ENCODE data around the gene POP4. TPM values are rescaled to one million over a fixed set of nuclear protein-coding genes. Genes with fewer than 3 reads are reported as not detected.

Gene POP4
- total RNA-seq, 4 donors from 2014 or later, result 35.4 to 76.8 (median 62.6) TPM

GRCh38 chr19:29634423-29635130, 28.5 kb downstream of the POP4 start:
- H3K4me3 ChIP-seq, result no peak overlapping the region
- H3K36me3 ChIP-seq, result no peaks in the 10 kb centered on the region
- TF ChIP-seq POLR2AphosphoS5 (IDR thresholded peaks at IDR 0.05) (no peak), POLR2A (IDR thresholded peaks at IDR 0.05) (no peak), CTCF (IDR thresholded peaks at IDR 0.05) (no peak), EP300 (IDR thresholded peaks at IDR 0.05) (no peak)
- H3K4me1 ChIP-seq, result no peaks in the 10 kb centered on the region
- H3K27me3 ChIP-seq, result no peaks in the 10 kb centered on the region
- DNase-seq (ENCODE audit: low spot score in 2 of 2), result no peak
- 76% methylated on average over 6 of the region's 6 CpGs for WGBS
- no peaks in the 10 kb centered on the region for H3K9me3 ChIP-seq
- no peak overlapping the region for H3K27ac ChIP-seq

GRCh38 chr19:29635963-29636362, 29.9 kb downstream of the POP4 start:
- Histone ChIP-seq H3K9me3 (no peaks in the 10 kb centered on the region), H3K27me3 (no peaks in the 10 kb centered on the region), H3K4me1 (no peaks in the 10 kb centered on the region), H3K27ac (no peak overlapping the region), H3K36me3 (no peaks in the 10 kb centered on the region), H3K4me3 (no peak overlapping the region)
- DNase-seq (ENCODE audit: low spot score in 2 of 2), result no peak
- TF ChIP-seq POLR2AphosphoS5 (IDR thresholded peaks at IDR 0.05) (no peak), POLR2A (IDR thresholded peaks at IDR 0.05) (no peak), EP300 (IDR thresholded peaks at IDR 0.05) (no peak), CTCF (IDR thresholded peaks at IDR 0.05) (no peak)
- WGBS, result 70% methylated on average over 6 of the region's 6 CpGs

- Histone ChIP-seq H3K27me3 (no peaks in the 10 kb centered on the region), H3K4me3 (no peak overlapping the region), H3K4me1 (no peaks in the 10 kb centered on the region), H3K9me3 (no peaks in the 10 kb centered on the region), H3K36me3 (no peaks in the 10 kb centered on the region), H3K27ac (no peak overlapping the region)
- TF ChIP-seq POLR2AphosphoS5 (IDR thresholded peaks at IDR 0.05), result no peak
- no peak for TF ChIP-seq CTCF (IDR thresholded peaks at IDR 0.05)
- no peak for TF ChIP-seq EP300 (IDR thresholded peaks at IDR 0.05)
- TF ChIP-seq POLR2A (IDR thresholded peaks at IDR 0.05), result no peak
- 50% methylated on average over 12 of the region's 12 CpGs for WGBS
- DNase-seq (ENCODE audit: low spot score in 2 of 2), result no peak
These were observed 30.7 kb downstream of the POP4 start for GRCh38 chr19:29636553-29637360.

GRCh38 chr19:29639086-29639485, 33.0 kb downstream of the POP4 start:
- DNase-seq (ENCODE audit: low spot score in 2 of 2), result no peak
- H3K27ac ChIP-seq, result no peak overlapping the region
- WGBS, result 94% methylated on average over 8 of the region's 8 CpGs
- TF ChIP-seq EP300 (IDR thresholded peaks at IDR 0.05) (no peak), POLR2AphosphoS5 (IDR thresholded peaks at IDR 0.05) (no peak), POLR2A (IDR thresholded peaks at IDR 0.05) (no peak), CTCF (IDR thresholded peaks at IDR 0.05) (no peak)
- no peaks in the 10 kb centered on the region for H3K27me3 ChIP-seq
- H3K36me3 ChIP-seq, result no peaks in the 10 kb centered on the region
- no peak overlapping the region for H3K4me3 ChIP-seq
- H3K9me3 ChIP-seq, result no peaks in the 10 kb centered on the region
- H3K4me1 ChIP-seq, result no peaks in the 10 kb centered on the region

- WGBS, result 92% methylated on average over 9 of the region's 12 CpGs
- no peak overlapping the region for H3K4me3 ChIP-seq
- H3K27me3 ChIP-seq, result no peaks in the 10 kb centered on the region
- H3K36me3 ChIP-seq, result no peaks in the 10 kb centered on the region
- H3K27ac ChIP-seq, result no peak overlapping the region
- peaks cover 5% of the 10 kb centered on the region for H3K4me1 ChIP-seq
- no peaks in the 10 kb centered on the region for H3K9me3 ChIP-seq
- TF ChIP-seq POLR2A (IDR thresholded peaks at IDR 0.05) (no peak), EP300 (IDR thresholded peaks at IDR 0.05) (no peak), POLR2AphosphoS5 (IDR thresholded peaks at IDR 0.05) (no peak), CTCF (IDR thresholded peaks at IDR 0.05) (no peak)
- DNase-seq (ENCODE audit: low spot score in 2 of 2), result no peak
These were observed 34.1 kb downstream of the POP4 start for GRCh38 chr19:29640231-29640630.

All from suprapubic skin (tissue), 4 donors.